ENCODE measurements around the gene UMAD1. TPM values are rescaled to one million over a fixed set of nuclear protein-coding genes. Genes with fewer than 3 reads are reported as not detected.

The UMAD1 gene
- total and polyA plus RNA-seq, 2 of the 13 experiments (the other 11 are each of a cell fraction or from before 2014, with no cell fraction given), result 16.8 to 17.6 TPM

DNA sequence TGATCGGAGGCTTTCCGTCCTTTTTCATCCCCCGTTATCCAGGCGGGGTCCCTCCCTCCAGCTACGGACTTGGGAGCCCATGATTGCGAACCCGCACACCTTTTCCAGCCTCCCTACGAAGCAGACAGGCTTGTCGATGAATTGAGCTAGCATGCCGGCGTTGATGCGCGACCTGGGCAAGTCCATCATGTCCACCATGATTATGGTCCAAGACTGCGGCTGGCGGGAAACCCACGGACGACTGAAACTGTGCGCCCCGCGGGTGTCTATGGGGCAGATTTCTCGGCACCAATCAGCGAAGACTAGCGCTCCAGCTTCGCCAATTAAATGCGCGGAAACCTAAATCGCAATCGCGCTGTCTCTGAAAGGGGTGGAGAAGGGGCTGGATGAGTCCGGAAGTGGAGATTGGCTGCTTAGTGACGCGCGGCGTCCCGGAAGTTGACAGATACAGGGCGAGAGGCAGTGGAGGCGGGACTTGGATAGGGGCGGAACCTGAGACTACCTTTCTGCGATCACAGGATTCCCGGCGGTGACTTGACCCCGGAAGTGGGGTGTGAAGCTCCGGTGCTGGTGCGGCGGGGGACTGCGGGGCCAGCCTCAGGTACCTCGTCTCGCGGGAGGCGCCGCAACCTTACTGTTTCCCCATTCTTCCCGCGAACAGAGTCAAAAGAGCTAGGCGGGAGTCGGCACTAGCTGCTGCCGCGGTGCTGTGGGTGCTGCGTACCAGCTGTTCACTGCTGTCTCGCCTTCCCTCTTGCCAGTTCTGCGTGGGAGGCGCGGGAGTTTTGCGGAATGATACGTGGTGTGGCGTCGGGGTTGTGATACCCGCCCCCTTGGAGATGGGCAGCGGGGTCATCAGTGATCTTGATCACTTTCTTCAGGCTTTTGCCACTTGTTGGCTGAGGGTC is at the start of gene UMAD1 (continued):
- TF ChIP-seq, protein P1, sequence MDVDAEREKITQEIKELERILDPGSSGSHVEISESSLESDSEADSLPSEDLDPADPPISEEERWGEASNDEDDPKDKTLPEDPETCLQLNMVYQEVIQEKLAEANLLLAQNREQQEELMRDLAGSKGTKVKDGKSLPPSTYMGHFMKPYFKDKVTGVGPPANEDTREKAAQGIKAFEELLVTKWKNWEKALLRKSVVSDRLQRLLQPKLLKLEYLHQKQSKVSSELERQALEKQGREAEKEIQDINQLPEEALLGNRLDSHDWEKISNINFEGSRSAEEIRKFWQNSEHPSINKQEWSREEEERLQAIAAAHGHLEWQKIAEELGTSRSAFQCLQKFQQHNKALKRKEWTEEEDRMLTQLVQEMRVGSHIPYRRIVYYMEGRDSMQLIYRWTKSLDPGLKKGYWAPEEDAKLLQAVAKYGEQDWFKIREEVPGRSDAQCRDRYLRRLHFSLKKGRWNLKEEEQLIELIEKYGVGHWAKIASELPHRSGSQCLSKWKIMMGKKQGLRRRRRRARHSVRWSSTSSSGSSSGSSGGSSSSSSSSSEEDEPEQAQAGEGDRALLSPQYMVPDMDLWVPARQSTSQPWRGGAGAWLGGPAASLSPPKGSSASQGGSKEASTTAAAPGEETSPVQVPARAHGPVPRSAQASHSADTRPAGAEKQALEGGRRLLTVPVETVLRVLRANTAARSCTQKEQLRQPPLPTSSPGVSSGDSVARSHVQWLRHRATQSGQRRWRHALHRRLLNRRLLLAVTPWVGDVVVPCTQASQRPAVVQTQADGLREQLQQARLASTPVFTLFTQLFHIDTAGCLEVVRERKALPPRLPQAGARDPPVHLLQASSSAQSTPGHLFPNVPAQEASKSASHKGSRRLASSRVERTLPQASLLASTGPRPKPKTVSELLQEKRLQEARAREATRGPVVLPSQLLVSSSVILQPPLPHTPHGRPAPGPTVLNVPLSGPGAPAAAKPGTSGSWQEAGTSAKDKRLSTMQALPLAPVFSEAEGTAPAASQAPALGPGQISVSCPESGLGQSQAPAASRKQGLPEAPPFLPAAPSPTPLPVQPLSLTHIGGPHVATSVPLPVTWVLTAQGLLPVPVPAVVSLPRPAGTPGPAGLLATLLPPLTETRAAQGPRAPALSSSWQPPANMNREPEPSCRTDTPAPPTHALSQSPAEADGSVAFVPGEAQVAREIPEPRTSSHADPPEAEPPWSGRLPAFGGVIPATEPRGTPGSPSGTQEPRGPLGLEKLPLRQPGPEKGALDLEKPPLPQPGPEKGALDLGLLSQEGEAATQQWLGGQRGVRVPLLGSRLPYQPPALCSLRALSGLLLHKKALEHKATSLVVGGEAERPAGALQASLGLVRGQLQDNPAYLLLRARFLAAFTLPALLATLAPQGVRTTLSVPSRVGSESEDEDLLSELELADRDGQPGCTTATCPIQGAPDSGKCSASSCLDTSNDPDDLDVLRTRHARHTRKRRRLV (CRISPR knock-in tag; IDR thresholded peaks at IDR 0.05), result peak; percentile 62; the same call in 1 of the 2 replicates
- TF ChIP-seq, protein P2, sequence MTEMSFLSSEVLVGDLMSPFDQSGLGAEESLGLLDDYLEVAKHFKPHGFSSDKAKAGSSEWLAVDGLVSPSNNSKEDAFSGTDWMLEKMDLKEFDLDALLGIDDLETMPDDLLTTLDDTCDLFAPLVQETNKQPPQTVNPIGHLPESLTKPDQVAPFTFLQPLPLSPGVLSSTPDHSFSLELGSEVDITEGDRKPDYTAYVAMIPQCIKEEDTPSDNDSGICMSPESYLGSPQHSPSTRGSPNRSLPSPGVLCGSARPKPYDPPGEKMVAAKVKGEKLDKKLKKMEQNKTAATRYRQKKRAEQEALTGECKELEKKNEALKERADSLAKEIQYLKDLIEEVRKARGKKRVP (CRISPR knock-in tag; IDR thresholded peaks at IDR 0.05), result peak in 1 of 2 experiments; percentile 52; a peak in 1 of 4 replicates
- TF ChIP-seq RFX5 (IDR thresholded peaks at IDR 0.05; ENCODE audit: low read depth, low read length), result peak; percentile 66; the same call in 1 of the 2 replicates
- TF ChIP-seq, protein P3, sequence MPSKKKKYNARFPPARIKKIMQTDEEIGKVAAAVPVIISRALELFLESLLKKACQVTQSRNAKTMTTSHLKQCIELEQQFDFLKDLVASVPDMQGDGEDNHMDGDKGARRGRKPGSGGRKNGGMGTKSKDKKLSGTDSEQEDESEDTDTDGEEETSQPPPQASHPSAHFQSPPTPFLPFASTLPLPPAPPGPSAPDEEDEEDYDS (CRISPR knock-in tag; IDR thresholded peaks at IDR 0.05), result peak; percentile 69
- TF ChIP-seq ZNF460 (CRISPR knock-in tag; IDR thresholded peaks at IDR 0.05; ENCODE audit: borderline replicate concordance), result no peak
- TF ChIP-seq, protein P4, sequence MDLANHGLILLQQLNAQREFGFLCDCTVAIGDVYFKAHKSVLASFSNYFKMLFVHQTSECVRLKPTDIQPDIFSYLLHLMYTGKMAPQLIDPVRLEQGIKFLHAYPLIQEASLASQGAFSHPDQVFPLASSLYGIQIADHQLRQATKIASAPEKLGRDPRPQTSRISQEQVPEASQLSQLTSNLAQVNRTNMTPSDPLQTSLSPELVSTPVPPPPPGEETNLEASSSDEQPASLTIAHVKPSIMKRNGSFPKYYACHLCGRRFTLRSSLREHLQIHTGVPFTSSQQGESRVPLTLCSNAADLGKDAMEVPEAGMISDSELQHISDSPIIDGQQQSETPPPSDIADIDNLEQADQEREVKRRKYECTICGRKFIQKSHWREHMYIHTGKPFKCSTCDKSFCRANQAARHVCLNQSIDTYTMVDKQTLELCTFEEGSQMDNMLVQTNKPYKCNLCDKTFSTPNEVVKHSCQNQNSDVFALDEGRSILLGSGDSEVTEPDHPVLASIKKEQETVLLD (CRISPR knock-in tag; IDR thresholded peaks at IDR 0.05; ENCODE audit: low read depth), result peak; percentile 65; the same call in 1 of the 2 replicates
- peak; percentile 87; the same call in 1 of the 2 replicates for TF ChIP-seq ZNF790 (CRISPR knock-in tag; IDR thresholded peaks at IDR 0.05; ENCODE audit: borderline replicate concordance)
- TF ChIP-seq, protein P5, sequence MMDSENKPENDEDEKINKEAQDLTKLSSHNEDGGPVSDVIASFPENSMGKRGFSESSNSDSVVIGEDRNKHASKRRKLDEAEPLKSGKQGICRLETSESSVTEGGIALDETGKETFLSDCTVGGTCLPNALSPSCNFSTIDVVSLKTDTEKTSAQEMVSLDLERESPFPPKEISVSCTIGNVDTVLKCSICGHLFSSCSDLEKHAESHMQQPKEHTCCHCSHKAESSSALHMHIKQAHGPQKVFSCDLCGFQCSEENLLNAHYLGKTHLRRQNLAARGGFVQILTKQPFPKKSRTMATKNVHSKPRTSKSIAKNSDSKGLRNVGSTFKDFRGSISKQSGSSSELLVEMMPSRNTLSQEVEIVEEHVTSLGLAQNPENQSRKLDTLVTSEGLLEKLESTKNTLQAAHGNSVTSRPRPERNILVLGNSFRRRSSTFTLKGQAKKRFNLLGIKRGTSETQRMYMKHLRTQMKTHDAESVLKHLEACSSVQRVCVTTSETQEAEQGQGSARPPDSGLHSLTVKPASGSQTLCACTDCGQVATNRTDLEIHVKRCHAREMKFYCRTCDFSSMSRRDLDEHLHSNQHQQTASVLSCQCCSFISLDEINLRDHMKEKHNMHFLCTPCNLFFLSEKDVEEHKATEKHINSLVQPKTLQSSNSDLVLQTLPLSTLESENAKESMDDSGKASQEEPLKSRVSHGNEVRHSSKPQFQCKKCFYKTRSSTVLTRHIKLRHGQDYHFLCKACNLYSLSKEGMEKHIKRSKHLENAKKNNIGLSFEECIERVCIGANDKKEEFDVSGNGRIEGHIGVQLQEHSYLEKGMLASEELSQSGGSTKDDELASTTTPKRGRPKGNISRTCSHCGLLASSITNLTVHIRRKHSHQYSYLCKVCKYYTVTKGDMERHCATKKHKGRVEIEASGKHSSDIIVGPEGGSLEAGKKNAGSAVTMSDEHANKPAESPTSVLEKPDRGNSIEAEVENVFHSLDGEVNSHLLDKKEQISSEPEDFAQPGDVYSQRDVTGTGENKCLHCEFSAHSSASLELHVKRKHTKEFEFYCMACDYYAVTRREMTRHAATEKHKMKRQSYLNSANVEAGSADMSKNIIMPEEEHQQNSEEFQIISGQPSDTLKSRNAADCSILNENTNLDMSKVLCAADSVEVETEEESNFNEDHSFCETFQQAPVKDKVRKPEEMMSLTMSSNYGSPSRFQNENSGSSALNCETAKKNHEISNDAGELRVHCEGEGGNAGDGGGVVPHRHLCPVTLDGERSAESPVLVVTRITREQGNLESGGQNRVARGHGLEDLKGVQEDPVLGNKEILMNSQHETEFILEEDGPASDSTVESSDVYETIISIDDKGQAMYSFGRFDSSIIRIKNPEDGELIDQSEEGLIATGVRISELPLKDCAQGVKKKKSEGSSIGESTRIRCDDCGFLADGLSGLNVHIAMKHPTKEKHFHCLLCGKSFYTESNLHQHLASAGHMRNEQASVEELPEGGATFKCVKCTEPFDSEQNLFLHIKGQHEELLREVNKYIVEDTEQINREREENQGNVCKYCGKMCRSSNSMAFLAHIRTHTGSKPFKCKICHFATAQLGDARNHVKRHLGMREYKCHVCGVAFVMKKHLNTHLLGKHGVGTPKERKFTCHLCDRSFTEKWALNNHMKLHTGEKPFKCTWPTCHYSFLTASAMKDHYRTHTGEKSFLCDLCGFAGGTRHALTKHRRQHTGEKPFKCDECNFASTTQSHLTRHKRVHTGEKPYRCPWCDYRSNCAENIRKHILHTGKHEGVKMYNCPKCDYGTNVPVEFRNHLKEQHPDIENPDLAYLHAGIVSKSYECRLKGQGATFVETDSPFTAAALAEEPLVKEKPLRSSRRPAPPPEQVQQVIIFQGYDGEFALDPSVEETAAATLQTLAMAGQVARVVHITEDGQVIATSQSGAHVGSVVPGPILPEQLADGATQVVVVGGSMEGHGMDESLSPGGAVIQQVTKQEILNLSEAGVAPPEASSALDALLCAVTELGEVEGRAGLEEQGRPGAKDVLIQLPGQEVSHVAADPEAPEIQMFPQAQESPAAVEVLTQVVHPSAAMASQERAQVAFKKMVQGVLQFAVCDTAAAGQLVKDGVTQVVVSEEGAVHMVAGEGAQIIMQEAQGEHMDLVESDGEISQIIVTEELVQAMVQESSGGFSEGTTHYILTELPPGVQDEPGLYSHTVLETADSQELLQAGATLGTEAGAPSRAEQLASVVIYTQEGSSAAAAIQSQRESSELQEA (CRISPR knock-in tag; IDR thresholded peaks at IDR 0.05; ENCODE audit: not compliant biosample characterization), result no peak
